HepG2 (cell line): ENCODE results near the gene AOX1. TPM values are rescaled to one million over a fixed set of nuclear protein-coding genes. Genes with fewer than 3 reads are reported as not detected.

ENCODE experiments used
- ATAC-seq: fragments of 200-7000 bp; cut with Tn5 transposase; 3 replicates; pipeline ENCODE4 v1.9.1; 2020; ENCODE audit warnings: mild to moderate bottlenecking, moderate library complexity
- BruUV-seq: library from RNA; stranded (reverse); fragments of 400-500 nt; replicated peaks from 2 replicates; lab custom pipeline; 2021; lab: Mats Ljungman, UMichigan
- CTCF ChIA-PET: fragments of 300-600 bp; formaldehyde crosslinking; extraction: SDS; loops from one replicate; lab custom pipeline; 2021; ENCODE audit warnings: low total read pairs, inconsistent platforms, low intra/inter-chr PET ratio; lab: Yijun Ruan, JAX
- POLR2A ChIA-PET: fragments of 350-600 bp; sonication (Branson Sonifier 250); formaldehyde crosslinking; loops from one replicate; lab custom pipeline; 2020; ENCODE audit warnings: antibody characterized with exemption, inconsistent platforms; lab: Yijun Ruan, JAX
- DNase-seq: peaks from one replicate; pipeline ENCODE4 v3.0.0-alpha.2; 2015; ENCODE audit warnings: low spot score
- FAIRE-seq: peaks from 3 replicates; lab custom pipeline; 2011; peaks lifted over from hg19 to GRCh38; lab: Jason Lieb, UNC
- H2AFZ ChIP-seq: one replicate; pipeline ENCODE4 v1.6.1; 2011; ENCODE audit warnings: low read length, inconsistent platforms
- H3K27ac ChIP-seq: fragments of 300-600 bp; 3 replicates; pipeline ENCODE4 v1.8.0; 2011; ENCODE audit warnings: mixed run types, mild to moderate bottlenecking, mixed read lengths, low read length, inconsistent platforms; ENCODE audit not compliant: insufficient read depth; ENCODE audit errors: extremely low read length
- H3K27me3 ChIP-seq, 2 experiments: fragments of 200-600 bp in 1 of 2; 2 replicates in 1 of 2; 3 replicates in 1 of 2; pipeline versions ENCODE4 v1.6.0 to v1.8.0; 2011; ENCODE audit warnings: low read length in 2 of 2, mild to moderate bottlenecking in 2 of 2, moderate library complexity in 2 of 2, inconsistent platforms in 1 of 2; ENCODE audit not compliant: insufficient read depth in 2 of 2, control insufficient read depth in 1 of 2
- H3K36me3 ChIP-seq, 2 experiments: fragments of 200-600 bp in 1 of 2; replicated peaks in 1 of 2; 2 replicates in 1 of 2; 3 replicates in 1 of 2; pipeline versions ENCODE4 v1.5.1 to v1.8.0; 2011; ENCODE audit warnings: low read length in 2 of 2, inconsistent platforms in 1 of 2; ENCODE audit not compliant: insufficient read depth in 2 of 2, control insufficient read depth in 1 of 2
- H3K4me1 ChIP-seq: 2 replicates; pipeline ENCODE4 v1.5.1; 2012; ENCODE audit warnings: low read length, inconsistent platforms; ENCODE audit not compliant: insufficient read depth
- H3K4me2 ChIP-seq: 2 replicates; pipeline ENCODE4 v1.6.0; 2011; ENCODE audit warnings: low read depth, low read length, inconsistent platforms
- H3K4me3 ChIP-seq, 3 experiments: fragments of 200-600 bp in 1 of 3; sonication (generic), shearing (Covaris generic) in 1 of 3; replicated peaks in 1 of 3; 2 replicates each; pipeline ENCODE4 v1.5.1; 2011 to 2016; ENCODE audit warnings: low read length in 3 of 3, inconsistent platforms in 2 of 3, low read depth in 2 of 3, mild to moderate bottlenecking in 2 of 3, control low read depth in 1 of 3, mixed read lengths in 1 of 3; ENCODE audit not compliant: insufficient read depth in 1 of 3
- H3K79me2 ChIP-seq: one replicate; pipeline ENCODE4 v1.6.1; 2011; ENCODE audit warnings: low read length, inconsistent platforms; ENCODE audit not compliant: insufficient read depth
- H3K9ac ChIP-seq: 2 replicates; pipeline ENCODE4 v1.6.0; 2011; ENCODE audit warnings: mild to moderate bottlenecking, low read depth, low read length, inconsistent platforms; ENCODE audit not compliant: insufficient read depth
- H3K9me3 ChIP-seq: 2 replicates; pipeline ENCODE4 v1.5.1; 2012; ENCODE audit warnings: mild to moderate bottlenecking, low read length
- H4K20me1 ChIP-seq: 2 replicates; pipeline ENCODE4 v1.6.0; 2011; ENCODE audit warnings: inconsistent platforms, mild to moderate bottlenecking, low read length, moderate library complexity; ENCODE audit not compliant: insufficient read depth
- ATF1 ChIP-seq: IDR thresholded peaks from 2 replicates; pipeline ENCODE4 v1.6.1; 2016; ENCODE audit warnings: mild to moderate bottlenecking, control low read depth
- BHLHE40 ChIP-seq: IDR thresholded peaks from 2 replicates; pipeline ENCODE4 v1.6.1; 2011; ENCODE audit warnings: low read length, improper control_type of control experiment
- CSRNP1 ChIP-seq: sonication (generic); formaldehyde crosslinking; IDR thresholded peaks from 2 replicates; pipeline ENCODE4 v1.8.1; 2023; ENCODE audit warnings: mild to moderate bottlenecking, missing genetic modification reagents
- ETV6 ChIP-seq: sonication (generic); formaldehyde crosslinking; conservative IDR thresholded peaks from 2 replicates; pipeline ENCODE4 v1.4.0; 2020; ENCODE audit warnings: missing genetic modification reagents
- GATAD2A ChIP-seq: IDR thresholded peaks from 2 replicates; pipeline ENCODE4 v1.6.1; 2016
- HOMEZ ChIP-seq: IDR thresholded peaks from 2 replicates; pipeline ENCODE4 v1.6.1; 2016; ENCODE audit warnings: low read depth
- MATR3 ChIP-seq: sonication (generic); formaldehyde crosslinking; IDR thresholded peaks from 2 replicates; pipeline ENCODE4 v1.4.0; 2020; ENCODE audit warnings: missing genetic modification reagents
- NONO ChIP-seq, 2 experiments: fragments of 450-650 bp in 1 of 2; sonication (generic) in 1 of 2; formaldehyde crosslinking in 1 of 2; IDR thresholded peaks in 1 of 2; conservative IDR thresholded peaks in 1 of 2; 2 replicates each; pipeline versions ENCODE4 v1.6.1 to v1.8.0; 2017 to 2022; ENCODE audit warnings: mild to moderate bottlenecking in 1 of 2, missing genetic modification reagents in 1 of 2, moderate library complexity in 1 of 2
- RFX1 ChIP-seq: fragments of 450-650 bp; IDR thresholded peaks from 2 replicates; pipeline ENCODE4 v1.6.1; 2017
- SRSF1 ChIP-seq: fragments of 200-400 bp; formaldehyde crosslinking; optimal IDR thresholded peaks from 2 replicates; pipeline ENCODE3; 2017; ENCODE audit warnings: mild to moderate bottlenecking, low read depth, low read length, moderate library complexity
- ZZZ3 ChIP-seq: sonication (generic); formaldehyde crosslinking; IDR thresholded peaks from 2 replicates; pipeline ENCODE4 v1.4.0; 2020; ENCODE audit warnings: missing genetic modification reagents, mild to moderate bottlenecking, borderline replicate concordance
- WGBS: methylation state at CpG from one replicate; pipeline ENCODE4 v1.1.6; 2017; ENCODE audit warnings: low lambda C conversion rate; 5-methylcytosine and 5-hydroxymethylcytosine counted together
- in situ Hi-C: cut with HindIII; loops from 2 replicates; pipeline ENCODE4 v1.10.0; 2017; ENCODE audit warnings: low pct_unique_long_range_greater_than_20kb; ENCODE audit not compliant: extremely low pct_ligation_motif_present
- intact Hi-C: fragments of 100-400 bp; cut with micrococcal nuclease; formaldehyde crosslinking; loops from one replicate; pipeline ENCODE4 v1.10.0; 2022; ENCODE audit not compliant: unreplicated experiment
- polyA plus RNA-seq, 8 experiments: library from polyadenylated mRNA; depleted of rRNA in 3 of 8; stranded (reverse) in 7 of 8; unstranded in 1 of 8; fragments of >200 nt; fragmentation: Illumina TruSeq in 4 of 8; extraction: Trizol in 4 of 8; gene quantifications; 2 replicates each; pipeline versions ENCODE4 v1.2.1 to v1.2.3, GENCODE V29; 2011 to 2016; ENCODE audit warnings: low read depth in 4 of 8, missing spikeins in 1 of 8, mixed read lengths in 1 of 8; ENCODE audit not compliant: insufficient read depth in 1 of 8
- total RNA-seq, 5 experiments: library from RNA; depleted of rRNA; stranded (reverse); fragments of >200 nt; fragmentation: Illumina TruSeq; extraction: Trizol; gene quantifications; 2 replicates each; pipeline ENCODE4 v1.2.3, GENCODE V29; 2016; ENCODE audit warnings: low read depth in 1 of 5
- TF ChIP-seq, protein P1 (sequence below): IDR thresholded peaks from 2 replicates; pipeline ENCODE4 v1.4.0; 2020; ENCODE audit warnings: mild to moderate bottlenecking, missing genetic modification reagents
- TF ChIP-seq, protein P2 (sequence below): sonication (generic); formaldehyde crosslinking; IDR thresholded peaks from 2 replicates; pipeline ENCODE4 v1.5.1; 2020; ENCODE audit warnings: mild to moderate bottlenecking, moderate library complexity, missing genetic modification reagents
- TF ChIP-seq, protein P3 (sequence below): IDR thresholded peaks from 2 replicates; pipeline ENCODE4 v1.6.1; 2016; ENCODE audit warnings: control low read depth

The AOX1 gene
- total and polyA plus RNA-seq, 2 of the 13 experiments (the other 11 are each of a cell fraction or from before 2014, with no cell fraction given): 9.2 to 18.0 TPM

DNA sequence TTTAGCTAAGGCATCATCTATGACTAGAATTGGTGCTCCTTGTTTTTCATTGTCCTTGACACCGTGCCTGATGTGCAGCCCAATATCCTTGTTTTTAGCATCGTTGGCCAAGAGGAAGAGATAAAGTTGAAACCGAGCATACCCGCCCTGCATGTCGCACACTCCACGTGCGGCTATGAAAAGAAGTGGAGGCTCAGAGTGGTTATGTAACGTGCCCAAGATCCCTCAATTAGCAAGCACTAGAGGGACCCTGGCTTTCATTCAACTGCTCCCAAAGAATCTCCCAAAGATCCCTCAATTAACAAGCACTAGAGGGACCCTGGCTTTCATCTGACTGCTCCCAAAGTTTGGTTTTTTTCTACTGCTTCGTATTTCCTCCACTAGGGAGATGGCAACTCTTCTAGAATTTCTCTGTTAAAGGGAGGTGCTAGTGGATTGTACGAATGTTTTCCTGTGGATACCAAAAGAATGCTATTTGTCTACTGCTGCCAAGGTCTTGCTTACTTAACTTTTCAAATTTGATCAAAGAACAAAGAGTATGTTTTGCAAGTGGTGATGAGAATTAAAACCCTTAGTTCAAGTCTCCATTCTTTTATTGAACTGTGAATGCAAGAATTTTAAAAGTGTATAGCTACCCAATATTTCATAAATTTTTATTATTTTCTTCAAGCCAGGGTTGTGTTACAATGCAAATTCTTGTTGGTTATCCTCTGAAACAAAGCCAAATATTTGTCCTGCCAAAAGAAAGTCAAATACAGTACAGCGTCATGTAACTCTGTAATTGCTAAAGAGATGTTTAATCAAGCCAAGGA, 92.1 kb downstream of the AOX1 start:
- H2AFZ ChIP-seq: no peak overlapping the region
- FAIRE-seq: no peak
- TF ChIP-seq HOMEZ (CRISPR knock-in tag) (peak; percentile 28; the same call in 1 of the 2 replicates), ETV6 (CRISPR knock-in tag) (no peak), ZZZ3 (CRISPR knock-in tag) (no peak), BHLHE40 (no peak), RFX1 (no peak), MATR3 (CRISPR knock-in tag) (no peak), CSRNP1 (CRISPR knock-in tag) (no peak), ATF1 (CRISPR knock-in tag) (no peak), SRSF1 (no peak), NONO (IDR thresholded peaks at IDR 0.05) (no peak), NONO (CRISPR knock-in tag; conservative IDR thresholded peaks at IDR 0.05) (no peak), GATAD2A (CRISPR knock-in tag) (peak; percentile 62)
- TF ChIP-seq, protein P1, sequence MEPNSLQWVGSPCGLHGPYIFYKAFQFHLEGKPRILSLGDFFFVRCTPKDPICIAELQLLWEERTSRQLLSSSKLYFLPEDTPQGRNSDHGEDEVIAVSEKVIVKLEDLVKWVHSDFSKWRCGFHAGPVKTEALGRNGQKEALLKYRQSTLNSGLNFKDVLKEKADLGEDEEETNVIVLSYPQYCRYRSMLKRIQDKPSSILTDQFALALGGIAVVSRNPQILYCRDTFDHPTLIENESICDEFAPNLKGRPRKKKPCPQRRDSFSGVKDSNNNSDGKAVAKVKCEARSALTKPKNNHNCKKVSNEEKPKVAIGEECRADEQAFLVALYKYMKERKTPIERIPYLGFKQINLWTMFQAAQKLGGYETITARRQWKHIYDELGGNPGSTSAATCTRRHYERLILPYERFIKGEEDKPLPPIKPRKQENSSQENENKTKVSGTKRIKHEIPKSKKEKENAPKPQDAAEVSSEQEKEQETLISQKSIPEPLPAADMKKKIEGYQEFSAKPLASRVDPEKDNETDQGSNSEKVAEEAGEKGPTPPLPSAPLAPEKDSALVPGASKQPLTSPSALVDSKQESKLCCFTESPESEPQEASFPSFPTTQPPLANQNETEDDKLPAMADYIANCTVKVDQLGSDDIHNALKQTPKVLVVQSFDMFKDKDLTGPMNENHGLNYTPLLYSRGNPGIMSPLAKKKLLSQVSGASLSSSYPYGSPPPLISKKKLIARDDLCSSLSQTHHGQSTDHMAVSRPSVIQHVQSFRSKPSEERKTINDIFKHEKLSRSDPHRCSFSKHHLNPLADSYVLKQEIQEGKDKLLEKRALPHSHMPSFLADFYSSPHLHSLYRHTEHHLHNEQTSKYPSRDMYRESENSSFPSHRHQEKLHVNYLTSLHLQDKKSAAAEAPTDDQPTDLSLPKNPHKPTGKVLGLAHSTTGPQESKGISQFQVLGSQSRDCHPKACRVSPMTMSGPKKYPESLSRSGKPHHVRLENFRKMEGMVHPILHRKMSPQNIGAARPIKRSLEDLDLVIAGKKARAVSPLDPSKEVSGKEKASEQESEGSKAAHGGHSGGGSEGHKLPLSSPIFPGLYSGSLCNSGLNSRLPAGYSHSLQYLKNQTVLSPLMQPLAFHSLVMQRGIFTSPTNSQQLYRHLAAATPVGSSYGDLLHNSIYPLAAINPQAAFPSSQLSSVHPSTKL (CRISPR knock-in tag): peak; percentile 36; the same call in 1 of the 2 replicates
- TF ChIP-seq, protein P2, sequence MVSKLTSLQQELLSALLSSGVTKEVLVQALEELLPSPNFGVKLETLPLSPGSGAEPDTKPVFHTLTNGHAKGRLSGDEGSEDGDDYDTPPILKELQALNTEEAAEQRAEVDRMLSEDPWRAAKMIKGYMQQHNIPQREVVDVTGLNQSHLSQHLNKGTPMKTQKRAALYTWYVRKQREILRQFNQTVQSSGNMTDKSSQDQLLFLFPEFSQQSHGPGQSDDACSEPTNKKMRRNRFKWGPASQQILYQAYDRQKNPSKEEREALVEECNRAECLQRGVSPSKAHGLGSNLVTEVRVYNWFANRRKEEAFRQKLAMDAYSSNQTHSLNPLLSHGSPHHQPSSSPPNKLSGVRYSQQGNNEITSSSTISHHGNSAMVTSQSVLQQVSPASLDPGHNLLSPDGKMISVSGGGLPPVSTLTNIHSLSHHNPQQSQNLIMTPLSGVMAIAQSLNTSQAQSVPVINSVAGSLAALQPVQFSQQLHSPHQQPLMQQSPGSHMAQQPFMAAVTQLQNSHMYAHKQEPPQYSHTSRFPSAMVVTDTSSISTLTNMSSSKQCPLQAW (CRISPR knock-in tag): no peak
- TF ChIP-seq, protein P3, sequence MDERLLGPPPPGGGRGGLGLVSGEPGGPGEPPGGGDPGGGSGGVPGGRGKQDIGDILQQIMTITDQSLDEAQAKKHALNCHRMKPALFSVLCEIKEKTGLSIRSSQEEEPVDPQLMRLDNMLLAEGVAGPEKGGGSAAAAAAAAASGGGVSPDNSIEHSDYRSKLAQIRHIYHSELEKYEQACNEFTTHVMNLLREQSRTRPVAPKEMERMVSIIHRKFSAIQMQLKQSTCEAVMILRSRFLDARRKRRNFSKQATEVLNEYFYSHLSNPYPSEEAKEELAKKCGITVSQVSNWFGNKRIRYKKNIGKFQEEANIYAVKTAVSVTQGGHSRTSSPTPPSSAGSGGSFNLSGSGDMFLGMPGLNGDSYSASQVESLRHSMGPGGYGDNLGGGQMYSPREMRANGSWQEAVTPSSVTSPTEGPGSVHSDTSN: no peak

More for the DNA sequence above, 92.1 kb downstream of the AOX1 start:
- Histone ChIP-seq H4K20me1 (no peaks in the 10 kb centered on the region), H3K4me1 (peaks cover 26% of the 10 kb centered on the region), H3K9me3 (no peaks in the 10 kb centered on the region), H3K36me3 (no peaks in the 10 kb centered on the region), H3K4me3 (no peak overlapping the region), H3K4me2 (peak overlapping the region; percentile 8; the same call in 1 of the 2 replicates), H3K27ac (peak overlapping the region; percentile 16), H3K9ac (no peak overlapping the region), H3K27me3 (no peaks in the 10 kb centered on the region), H3K79me2 (no peaks in the 10 kb centered on the region)
- POLR2A ChIA-PET: no interaction called here
- CTCF ChIA-PET: no interaction called here
- in situ Hi-C loops (no loop called here), intact Hi-C loops (loop anchor here (1.0 kb wide), 1 partner anchor 13 kb away; no protein-coding TSS in a partner anchor)
- ATAC-seq: peak; percentile 79
- no TSS peak for BruUV-seq
- peak; percentile 50 for DNase-seq
- WGBS: 44% methylated on average over 11 of the region's 11 CpGs
